ENCODE results near the gene PCDHGA6.
"Not testable (repeated sequence)": the region's sequence is repeated elsewhere in the genome, so short reads cannot be mapped to it uniquely, and the experiment has no call there.

Gene PCDHGA6

DNA sequence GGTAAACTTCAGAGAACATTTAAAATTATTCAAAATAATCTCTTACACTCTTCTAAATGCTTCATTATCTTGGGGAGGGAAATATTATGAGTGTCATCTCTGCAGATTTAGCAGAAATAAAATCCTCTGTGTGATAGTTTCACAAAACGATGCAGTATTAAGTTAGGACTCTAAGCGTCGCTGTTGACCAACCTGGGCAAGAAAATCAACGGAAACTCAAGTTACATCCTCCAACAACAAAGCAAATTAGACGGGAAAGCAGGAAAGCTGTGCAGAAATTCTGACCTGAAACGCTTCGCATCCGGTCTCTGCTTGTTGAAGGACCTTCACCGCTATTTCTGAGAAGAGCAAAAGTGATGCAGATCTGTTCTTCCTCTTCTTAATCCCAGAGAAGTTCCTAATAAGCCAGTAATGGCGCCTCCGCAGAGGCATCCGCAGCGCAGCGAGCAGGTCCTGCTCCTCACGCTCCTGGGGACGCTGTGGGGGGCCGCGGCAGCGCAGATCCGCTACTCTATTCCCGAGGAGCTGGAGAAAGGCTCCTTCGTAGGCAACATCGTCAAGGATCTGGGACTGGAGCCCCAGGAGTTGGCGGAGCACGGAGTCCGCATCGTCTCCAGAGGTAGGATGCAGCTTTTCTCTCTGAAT lies at the start of gene PCDHGA6:
Gene PCDHGA6, plus strand, starts transcription at position 219 of the 645 bp plus-strand sequence. Its CDS starts 193 bp downstream, at position 412.
- DNase-seq = no peak

GRCh38 chr5:141326088-141326854 lies 47.4 kb upstream of the PCDHGA6 start:
- peak; percentile 81 for DNase-seq

DNA sequence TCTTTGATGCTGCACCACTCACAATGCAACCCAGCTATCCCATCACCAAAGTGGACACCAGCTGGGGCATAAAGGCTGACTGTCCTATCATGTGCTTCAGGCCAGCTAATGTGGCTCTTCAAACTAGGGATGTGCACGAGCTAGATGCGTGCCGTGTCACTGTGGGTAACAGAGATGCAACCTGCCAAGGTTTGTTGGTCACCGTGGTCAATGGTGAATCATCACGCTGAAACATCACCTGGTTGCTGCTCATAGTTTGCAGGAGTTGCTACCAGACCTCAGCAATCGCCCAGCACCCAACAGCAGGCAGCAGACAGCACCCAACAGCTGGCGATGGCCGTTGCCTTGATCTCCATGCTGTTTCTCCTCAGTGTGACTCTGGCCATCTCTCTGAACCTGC lies 45.5 kb upstream of the PCDHGA6 start:
- DNase-seq = no peak

- DNase-seq = peak; percentile 47
Observed at GRCh38 chr5:141330299-141331080, 43.2 kb upstream of the PCDHGA6 start, which contains the start of gene PCDHGA1. Gene PCDHGA1 (plus strand): TSS chr5:141330514.

- not testable (repeated sequence) for DNase-seq
Observed at GRCh38 chr5:141332571-141332970, 41.1 kb upstream of the PCDHGA6 start.

DNA sequence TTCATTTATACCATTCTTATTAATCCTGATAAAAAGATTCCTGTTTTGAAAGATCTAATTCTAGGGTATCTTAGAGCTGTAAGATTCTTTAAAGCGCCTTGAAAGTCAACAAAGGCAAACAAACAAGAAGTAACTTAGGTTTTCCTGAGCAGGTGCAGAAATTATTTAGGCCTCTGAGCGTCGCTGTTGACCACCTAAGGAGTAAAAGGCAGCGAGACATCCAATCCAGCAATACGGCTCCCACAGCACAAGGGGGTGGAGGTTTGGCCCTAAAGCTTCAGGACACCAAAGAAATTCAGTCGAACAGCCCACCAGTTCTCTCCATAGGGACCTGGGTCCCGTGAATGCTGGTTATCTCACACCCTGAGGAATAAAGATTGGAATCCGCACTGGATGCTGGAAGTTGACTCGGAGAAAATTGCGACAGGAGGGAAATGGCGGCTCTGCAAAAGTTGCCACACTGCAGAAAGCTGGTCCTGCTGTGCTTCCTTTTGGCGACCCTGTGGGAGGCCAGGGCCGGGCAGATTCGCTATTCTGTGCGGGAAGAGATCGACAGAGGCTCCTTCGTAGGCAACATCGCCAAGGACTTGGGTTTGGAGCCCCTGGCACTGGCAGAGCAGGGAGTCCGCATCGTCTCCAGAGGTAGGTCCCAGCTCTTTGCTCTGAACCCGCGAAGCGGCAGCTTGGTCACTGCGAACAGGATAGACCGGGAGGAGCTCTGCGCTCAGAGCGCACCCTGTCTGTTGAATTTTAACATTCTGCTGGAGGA lies 35.0 kb upstream of the PCDHGA6 start, which contains the start of gene PCDHGA2:
Gene PCDHGA2, plus strand, starts transcription at position 223 of the 769 bp plus-strand sequence.
- peak; percentile 24 for DNase-seq

GRCh38 chr5:141340781-141341354 lies 32.8 kb upstream of the PCDHGA6 start:
- not testable (repeated sequence) for DNase-seq

DNA sequence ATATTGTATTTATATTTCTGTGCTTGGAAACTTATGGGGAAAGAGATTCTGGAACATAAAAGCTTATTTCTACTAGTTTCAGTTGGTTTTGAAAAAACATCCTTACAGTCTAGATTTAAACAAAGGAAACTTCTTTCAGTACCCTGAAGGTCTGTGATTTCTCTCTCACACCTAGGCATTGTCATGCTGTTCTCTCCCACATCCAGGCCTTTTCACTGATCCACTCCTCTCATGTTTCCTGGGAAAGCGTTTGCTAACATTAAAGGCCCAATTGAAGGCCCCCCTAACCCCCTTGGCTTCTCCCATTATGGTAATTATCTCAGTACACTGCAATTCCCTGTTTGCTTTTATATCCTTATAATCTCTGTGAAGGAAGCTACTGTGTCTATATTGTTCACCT lies 30.9 kb upstream of the PCDHGA6 start:
- no peak for DNase-seq

DNA sequence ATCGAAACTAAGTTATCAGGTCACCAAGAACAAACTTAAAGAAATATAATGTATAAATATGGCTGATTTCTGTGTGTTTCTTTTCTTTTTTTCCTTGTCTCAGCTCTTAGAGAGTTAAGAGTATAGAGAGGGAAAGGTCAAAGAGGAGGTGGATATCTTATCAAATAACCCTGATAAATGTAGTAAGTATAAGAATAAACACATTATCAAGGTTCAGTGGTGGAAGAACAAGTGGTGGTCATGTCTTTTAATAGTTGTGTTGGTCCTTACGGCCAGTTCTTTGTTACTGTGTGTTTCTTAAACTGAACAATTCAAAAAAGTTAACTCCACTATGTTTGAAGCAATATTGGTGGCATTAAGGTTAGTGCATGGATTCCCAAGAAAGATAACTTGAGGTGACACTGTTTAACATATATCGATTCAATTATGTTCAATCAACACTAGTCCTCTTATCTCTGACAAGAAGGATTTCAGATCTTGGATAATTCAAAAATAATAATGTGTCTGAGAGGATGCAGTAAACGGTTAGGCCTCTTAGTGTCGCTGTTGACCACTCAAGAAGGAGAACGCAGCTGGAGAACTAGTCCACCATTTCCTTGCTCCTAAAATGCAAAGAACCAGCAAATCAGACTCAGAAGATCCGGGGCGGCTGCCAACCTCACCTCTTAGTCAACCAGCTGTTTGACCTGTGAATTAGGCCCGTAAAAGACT lies 30.3 kb upstream of the PCDHGA6 start, which contains the start of gene PCDHGA3:
Gene PCDHGA3, plus strand, starts transcription at position 588 of the 711 bp plus-strand sequence. CDS start 205 bp downstream, outside the sequence.
- peak; percentile 43 for DNase-seq

GRCh38 chr5:141343953-141344463 lies 29.7 kb upstream of the PCDHGA6 start:
- no peak for DNase-seq

DNA sequence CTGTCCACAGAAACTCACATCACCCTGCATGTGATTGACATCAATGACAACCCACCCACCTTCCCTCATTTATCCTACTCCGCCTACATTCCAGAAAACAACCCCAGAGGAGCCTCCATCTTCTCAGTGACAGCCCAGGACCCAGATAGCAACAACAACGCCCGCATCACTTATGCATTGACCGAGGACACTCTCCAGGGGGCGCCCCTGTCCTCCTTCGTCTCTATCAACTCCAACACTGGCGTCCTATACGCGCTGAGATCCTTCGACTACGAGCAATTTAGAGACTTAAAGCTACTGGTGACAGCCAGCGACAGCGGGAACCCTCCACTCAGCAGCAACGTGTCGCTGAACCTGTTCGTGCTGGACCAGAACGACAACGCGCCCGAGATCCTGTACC lies 28.4 kb upstream of the PCDHGA6 start:
- no peak for DNase-seq

- not testable (repeated sequence) for DNase-seq
Observed at GRCh38 chr5:141346017-141346416, 27.7 kb upstream of the PCDHGA6 start.

GRCh38 chr5:141349917-141350619 lies 23.6 kb upstream of the PCDHGA6 start, which contains the start of gene PCDHGB1:
Gene PCDHGB1 (plus strand): TSS chr5:141350099. CDS start chr5:141350261, 162 bp downstream.
- peak; percentile 82 for DNase-seq

DNA sequence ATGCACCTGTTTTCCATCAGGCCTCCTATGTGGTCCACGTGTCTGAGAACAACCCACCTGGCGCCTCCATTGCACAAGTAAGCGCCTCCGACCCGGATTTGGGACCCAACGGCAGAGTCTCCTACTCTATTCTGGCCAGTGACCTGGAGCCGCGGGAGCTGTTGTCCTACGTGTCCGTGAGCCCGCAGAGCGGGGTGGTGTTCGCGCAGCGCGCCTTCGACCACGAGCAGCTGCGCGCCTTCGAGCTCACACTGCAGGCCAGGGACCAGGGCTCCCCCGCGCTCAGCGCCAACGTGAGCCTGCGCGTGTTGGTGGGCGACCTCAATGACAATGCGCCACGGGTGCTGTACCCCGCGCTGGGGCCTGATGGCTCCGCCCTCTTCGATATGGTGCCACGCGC lies 22.1 kb upstream of the PCDHGA6 start:
- DNase-seq = no peak

DNA sequence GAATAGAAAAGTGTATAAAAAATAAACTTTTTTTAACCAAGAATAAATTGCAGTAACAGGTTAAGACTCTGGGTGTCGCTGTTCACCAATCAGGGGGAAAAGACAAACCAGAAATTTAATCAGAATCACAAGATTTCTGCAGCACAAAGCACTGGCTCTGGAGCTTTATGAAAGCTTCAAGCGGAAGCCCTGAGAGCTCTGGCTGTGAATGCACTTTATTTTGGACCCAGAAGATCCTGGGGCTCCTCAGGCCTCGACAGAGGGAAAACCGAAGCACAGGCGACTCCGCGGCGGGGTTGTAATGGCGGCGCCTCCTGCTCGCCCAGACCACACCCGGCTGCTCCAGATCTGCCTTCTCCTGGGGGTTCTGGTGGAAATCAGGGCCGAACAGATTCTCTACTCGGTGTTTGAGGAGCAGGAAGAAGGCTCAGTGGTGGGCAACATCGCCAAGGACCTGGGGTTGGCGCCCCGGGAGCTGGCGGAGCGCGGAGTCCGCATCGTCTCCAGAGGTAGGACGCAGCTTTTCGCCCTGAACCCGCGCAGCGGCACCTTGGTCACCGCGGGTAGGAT lies 18.7 kb upstream of the PCDHGA6 start, which contains the start of gene PCDHGA4:
Gene PCDHGA4, plus strand, starts transcription at position 122 of the 570 bp plus-strand sequence. Its CDS starts 87 bp downstream, at position 209.
- peak; percentile 4 for DNase-seq

- DNase-seq = no peak
Observed at GRCh38 chr5:141355641-141356040, 18.1 kb upstream of the PCDHGA6 start.

GRCh38 chr5:141356133-141356532 lies 17.6 kb upstream of the PCDHGA6 start:
- DNase-seq = no peak

- no peak for DNase-seq
Observed at GRCh38 chr5:141356950-141357349, 16.7 kb upstream of the PCDHGA6 start.

- peak; percentile 50 for DNase-seq
Observed at GRCh38 chr5:141359790-141360426, 13.8 kb upstream of the PCDHGA6 start, which contains the start of gene PCDHGB2. Gene PCDHGB2 (plus strand): TSS chr5:141359994. CDS start chr5:141360136, 142 bp downstream.

Data from OCI-M1 (cell line).